K562 treated with DMSO at 1 percent for 12 hours (cell line): ENCODE data around the gene FGFR3. TPM values are rescaled to one million over a fixed set of nuclear protein-coding genes. Genes with fewer than 3 reads are reported as not detected.

Source experiments
- total RNA-seq: library from RNA; unstranded; fragments of 300-600 nt; gene quantifications from 2 replicates; pipeline ENCODE4 v1.2.3, GENCODE V29; 2022; ENCODE audit not compliant: insufficient read depth

FGFR3 gene
- total RNA-seq: 5.9 and 13.7 TPM in 2 replicates

DNA sequence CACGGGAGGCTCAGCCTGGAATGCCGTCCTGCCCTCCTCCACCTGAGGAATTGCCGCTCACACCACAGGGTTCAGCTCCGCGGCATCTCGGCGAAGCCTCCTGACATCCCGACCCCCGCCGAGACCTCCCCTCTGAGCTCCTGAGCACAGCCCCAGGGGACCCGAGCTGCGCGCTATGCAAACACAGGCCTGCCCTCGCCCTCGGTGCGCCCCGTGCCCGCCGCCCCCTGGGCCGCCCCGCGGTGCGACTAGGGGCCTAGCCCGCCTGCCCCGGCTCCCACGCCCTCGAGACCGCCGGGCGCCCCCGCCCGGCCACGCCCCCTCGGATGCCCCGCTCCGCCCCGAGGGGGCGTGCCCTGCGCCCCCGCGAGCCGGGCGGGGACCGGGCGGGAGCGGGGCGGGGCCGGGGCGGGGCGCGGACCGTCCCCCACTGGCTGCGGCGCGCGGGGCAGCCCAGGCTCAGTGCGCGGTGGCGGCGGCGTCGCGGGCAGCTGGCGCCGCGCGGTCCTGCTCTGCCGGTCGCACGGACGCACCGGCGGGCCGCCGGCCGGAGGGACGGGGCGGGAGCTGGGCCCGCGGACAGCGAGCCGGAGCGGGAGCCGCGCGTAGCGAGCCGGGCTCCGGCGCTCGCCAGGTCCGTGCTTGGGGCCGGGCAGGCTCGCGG is at the start of gene FGFR3:
TSS of gene FGFR3 (plus strand) at position 462 of the 664 bp plus-strand sequence. CDS start 642 bp downstream, outside the sequence.

GRCh38 chr4:1856071-1856942 is 63.2 kb downstream of the FGFR3 start, which contains the start of gene LETM1:
Gene LETM1 (minus strand): TSS chr4:1856156. CDS start chr4:1855950, 206 bp downstream.

Other genes starting within 250 kb of the FGFR3 start
- 1.1 and 1.4 TPM in 2 replicates for gene FAM53A, start 109.0 kb upstream of the FGFR3 start, total RNA-seq
- gene SLBP, start 81.0 kb upstream of the FGFR3 start, total RNA-seq: 80.5 and 137 TPM in 2 replicates
- 38.7 and 50.1 TPM in 2 replicates for gene TMEM129, start 72.0 kb upstream of the FGFR3 start, total RNA-seq
- 91.2 and 115 TPM in 2 replicates for gene TACC3, start 71.8 kb upstream of the FGFR3 start, total RNA-seq
- gene LETM1, start 62.9 kb downstream of the FGFR3 start, total RNA-seq: 16.2 and 27.9 TPM in 2 replicates
- 22.8 and 69.6 TPM in 2 replicates for gene NSD2, start 78.1 kb downstream of the FGFR3 start, total RNA-seq
- 42.5 and 55.0 TPM in 2 replicates for gene NELFA, start 215.7 kb downstream of the FGFR3 start, total RNA-seq